ENCODE data around the gene SLC25A34. TPM values are rescaled to one million over a fixed set of nuclear protein-coding genes. Genes with fewer than 3 reads are reported as not detected.
A peak's percentile ranks its signal among the peaks of the same experiment; 100 is the strongest.

SLC25A34 gene
- polyA plus RNA-seq, 3 donors: 0.08 to 2.7 (median 0.61) TPM

- Histone ChIP-seq H2AFZ (ENCODE audit: insufficient read depth, low read depth, low read length, poor library complexity, severe bottlenecking) (no peak overlapping the region), H3K4me1 (ENCODE audit: control insufficient read depth in 1 of 2, insufficient read depth in 2 of 2, low read length in 2 of 2) (no peaks in the 10 kb centered on the region), H3K9me3 (replicated peaks in 1 of 2; ENCODE audit: control insufficient read depth in 1 of 2, insufficient read depth in 1 of 2, low read length in 2 of 2) (no peaks in the 10 kb centered on the region), H3K4me3 (replicated peaks in 1 of 3; ENCODE audit: low read depth in 2 of 3, low read length in 3 of 3) (no peak overlapping the region), H3K27me3 (ENCODE audit: control insufficient read depth in 2 of 2, insufficient read depth in 2 of 2, low read length in 2 of 2) (no peaks in the 10 kb centered on the region), H3K4me2 (replicated peaks; ENCODE audit: extremely low read depth, low read length, poor library complexity, severe bottlenecking) (no peak overlapping the region), H3K36me3 (replicated peaks in 1 of 2; ENCODE audit: control insufficient read depth in 1 of 2, insufficient read depth in 2 of 2, low read length in 2 of 2) (peaks cover 71 to 76% of the 10 kb centered on the region in 2 donors), H3K9ac (ENCODE audit: insufficient read depth, low read length, poor library complexity, severe bottlenecking) (no peak overlapping the region), H4K20me1 (ENCODE audit: insufficient read depth, low read length) (peaks cover 17% of the 10 kb centered on the region), H3K27ac (ENCODE audit: low read depth in 1 of 2, low read length in 2 of 2) (no peak overlapping the region), H3K79me2 (ENCODE audit: insufficient read depth, low read length) (no peaks in the 10 kb centered on the region)
- H3K4me3 Mint-ChIP-seq: no peak overlapping the region
- peaks cover 0 to 3% (median 0%) of the 10 kb centered on the region in 3 donors for H3K27me3 Mint-ChIP-seq (ENCODE audit: low read depth in 3 of 3)
- no peaks in the 10 kb centered on the region for H3K4me1 Mint-ChIP-seq
- 99% methylated on average over 7 of the region's 7 CpGs for WGBS (ENCODE audit: insufficient coverage)
- no peaks in the 10 kb centered on the region for H3K9me3 Mint-ChIP-seq
- peak overlapping the region in 3 of 7 donors; percentile 2 to 36 (median 27) for H3K27ac Mint-ChIP-seq
- no peak for DNase-seq
- peaks cover 58 to 72% of the 10 kb centered on the region in 2 donors for H3K36me3 Mint-ChIP-seq
- intact Hi-C loops (cut with micrococcal nuclease): no loop called here
- no peak for TF ChIP-seq CTCF (IDR thresholded peaks at IDR 0.05)
These were observed 3.4 kb upstream of the SLC25A34 start for GRCh38 chr1:15732686-15733081.

- H3K4me2 ChIP-seq (replicated peaks; ENCODE audit: extremely low read depth, low read length, poor library complexity, severe bottlenecking): no peak overlapping the region
- no peak overlapping the region for H3K27ac ChIP-seq (ENCODE audit: low read depth in 1 of 2, low read length in 2 of 2)
- Mint-ChIP-seq H3K4me1 (no peaks in the 10 kb centered on the region), H3K27me3 (ENCODE audit: low read depth in 3 of 3) (peaks cover 0 to 3% (median 0%) of the 10 kb centered on the region in 3 donors), H3K9me3 (no peaks in the 10 kb centered on the region), H3K27ac (peak overlapping the region in 1 of 7 donors; percentile 2), H3K4me3 (no peak overlapping the region), H3K36me3 (peaks cover 52 to 67% of the 10 kb centered on the region in 2 donors)
- no peak for TF ChIP-seq CTCF (IDR thresholded peaks at IDR 0.05)
- no peak overlapping the region for H3K9ac ChIP-seq (ENCODE audit: insufficient read depth, low read length, poor library complexity, severe bottlenecking)
- H3K9me3 ChIP-seq (replicated peaks in 1 of 2; ENCODE audit: control insufficient read depth in 1 of 2, insufficient read depth in 1 of 2, low read length in 2 of 2): no peaks in the 10 kb centered on the region
- H3K79me2 ChIP-seq (ENCODE audit: insufficient read depth, low read length): no peaks in the 10 kb centered on the region
- peaks cover 17% of the 10 kb centered on the region for H4K20me1 ChIP-seq (ENCODE audit: insufficient read depth, low read length)
- no peak overlapping the region for H3K4me3 ChIP-seq (replicated peaks in 1 of 3; ENCODE audit: low read depth in 2 of 3, low read length in 3 of 3)
- H3K36me3 ChIP-seq (replicated peaks in 1 of 2; ENCODE audit: control insufficient read depth in 1 of 2, insufficient read depth in 2 of 2, low read length in 2 of 2): peaks cover 65 to 70% of the 10 kb centered on the region in 2 donors
- no peaks in the 10 kb centered on the region for H3K4me1 ChIP-seq (ENCODE audit: control insufficient read depth in 1 of 2, insufficient read depth in 2 of 2, low read length in 2 of 2)
- no peaks in the 10 kb centered on the region for H3K27me3 ChIP-seq (ENCODE audit: control insufficient read depth in 2 of 2, insufficient read depth in 2 of 2, low read length in 2 of 2)
- WGBS (ENCODE audit: insufficient coverage): 91% methylated on average over 6 of the region's 11 CpGs
- no peak for DNase-seq
- intact Hi-C loops (cut with micrococcal nuclease): no loop called here
- H2AFZ ChIP-seq (ENCODE audit: insufficient read depth, low read depth, low read length, poor library complexity, severe bottlenecking): no peak overlapping the region
These were observed 2.8 kb upstream of the SLC25A34 start for GRCh38 chr1:15733218-15733725.
